CD4-positive, alpha-beta T cell (primary cell): ENCODE data around the gene TMIE. TPM values are rescaled to one million over a fixed set of nuclear protein-coding genes. Genes with fewer than 3 reads are reported as not detected.

Experiments used
- ATAC-seq: fragments of 200-7000 bp; cut with Tn5 transposase; one replicate; pipeline ENCODE4 v1.10.0; 2022; ENCODE audit warnings: mild to moderate bottlenecking; ENCODE audit not compliant: poor library complexity
- CTCF ChIA-PET: fragments of 350-600 bp; sonication (Branson Sonifier 250); formaldehyde crosslinking; loops from one replicate; lab custom pipeline; 2021; ENCODE audit warnings: antibody characterized with exemption, inconsistent platforms; lab: Charles Lee
- POLR2A ChIA-PET: fragments of 350-600 bp; sonication (Branson Sonifier 250); formaldehyde crosslinking; loops from one replicate; lab custom pipeline; 2021; ENCODE audit warnings: antibody characterized with exemption, inconsistent platforms; lab: Charles Lee
- DNase-seq, 14 experiments: peaks; one replicate each; pipeline ENCODE4 v3.0.0-alpha.2; 2013 to 2020; ENCODE audit warnings: mixed read lengths in 2 of 14
- H3K27ac ChIP-seq, 2 donors: one replicate each; pipeline versions ENCODE4 v1.5.1 to v1.7.0; 2013; ENCODE audit warnings: low read length in 2 of 2, low read depth in 1 of 2, mild to moderate bottlenecking in 1 of 2
- H3K27me3 ChIP-seq, 2 experiments: 1 replicate in 1 of 2; 2 replicates in 1 of 2; pipeline versions ENCODE4 v1.6.1 to v1.7.0; 2013; ENCODE audit warnings: low read length in 2 of 2, control low read depth in 1 of 2, mild to moderate bottlenecking in 1 of 2, moderate library complexity in 1 of 2; ENCODE audit not compliant: insufficient read depth in 2 of 2, control insufficient read depth in 1 of 2
- H3K36me3 ChIP-seq: one replicate; pipeline ENCODE4 v1.6.1; 2013; ENCODE audit warnings: low read length, control low read depth; ENCODE audit not compliant: insufficient read depth
- H3K4me1 ChIP-seq: one replicate; pipeline ENCODE4 v1.6.1; 2013; ENCODE audit warnings: low read length, control low read depth; ENCODE audit not compliant: insufficient read depth
- H3K4me3 ChIP-seq: one replicate; pipeline ENCODE4 v1.5.1; 2013; ENCODE audit warnings: mild to moderate bottlenecking, low read length, moderate library complexity
- H3K9me3 ChIP-seq, 2 experiments: 1 replicate in 1 of 2; 2 replicates in 1 of 2; pipeline versions ENCODE4 v1.6.1 to v1.7.0; 2013; ENCODE audit warnings: low read length in 2 of 2, mild to moderate bottlenecking in 2 of 2, control low read depth in 1 of 2, moderate library complexity in 1 of 2; ENCODE audit not compliant: control insufficient read depth in 1 of 2, insufficient read depth in 1 of 2
- H3K27ac Mint-ChIP-seq: one replicate; pipeline ENCODE4 v1.8.0; 2020; ENCODE audit warnings: mixed read lengths
- H3K27me3 Mint-ChIP-seq: one replicate; pipeline ENCODE4 v1.8.0; 2021; ENCODE audit warnings: mixed read lengths
- H3K36me3 Mint-ChIP-seq: one replicate; pipeline ENCODE4 v1.8.0; 2021; ENCODE audit warnings: low read depth, mixed read lengths
- H3K4me1 Mint-ChIP-seq: one replicate; pipeline ENCODE4 v1.8.0; 2021; ENCODE audit warnings: low read depth, mixed read lengths
- H3K4me3 Mint-ChIP-seq: one replicate; pipeline ENCODE4 v1.8.0; 2020; ENCODE audit warnings: mild to moderate bottlenecking, mixed read lengths
- H3K9me3 Mint-ChIP-seq: one replicate; pipeline ENCODE4 v1.8.0; 2020; ENCODE audit warnings: mixed read lengths
- intact Hi-C, 2 experiments: fragments of 100-400 bp; cut with DNase I in 1 of 2; cut with micrococcal nuclease in 1 of 2; formaldehyde crosslinking; loops; one replicate each; pipeline versions ENCODE4 v1.15.1 to v1.9.0; 2023 to 2025; cut with DNase I, micrococcal nuclease
- total RNA-seq, 174 experiments: library from RNA in 2 of 174; stranded (reverse) in 2 of 174; gene quantifications; one replicate each; pipeline ENCODE4 v1.2.3 and lab custom pipeline; 2021 to 2026
- TF ChIP-seq, protein P1 (sequence below): fragments of 200-600 bp; IDR thresholded peaks from one replicate; pipeline ENCODE4 v1.8.0; 2022; ENCODE audit warnings: antibody characterized with exemption, mild to moderate bottlenecking

The TMIE gene
- total RNA-seq, 2 experiments from 2014 or later: 0.92 to 1.2 TPM

DNA sequence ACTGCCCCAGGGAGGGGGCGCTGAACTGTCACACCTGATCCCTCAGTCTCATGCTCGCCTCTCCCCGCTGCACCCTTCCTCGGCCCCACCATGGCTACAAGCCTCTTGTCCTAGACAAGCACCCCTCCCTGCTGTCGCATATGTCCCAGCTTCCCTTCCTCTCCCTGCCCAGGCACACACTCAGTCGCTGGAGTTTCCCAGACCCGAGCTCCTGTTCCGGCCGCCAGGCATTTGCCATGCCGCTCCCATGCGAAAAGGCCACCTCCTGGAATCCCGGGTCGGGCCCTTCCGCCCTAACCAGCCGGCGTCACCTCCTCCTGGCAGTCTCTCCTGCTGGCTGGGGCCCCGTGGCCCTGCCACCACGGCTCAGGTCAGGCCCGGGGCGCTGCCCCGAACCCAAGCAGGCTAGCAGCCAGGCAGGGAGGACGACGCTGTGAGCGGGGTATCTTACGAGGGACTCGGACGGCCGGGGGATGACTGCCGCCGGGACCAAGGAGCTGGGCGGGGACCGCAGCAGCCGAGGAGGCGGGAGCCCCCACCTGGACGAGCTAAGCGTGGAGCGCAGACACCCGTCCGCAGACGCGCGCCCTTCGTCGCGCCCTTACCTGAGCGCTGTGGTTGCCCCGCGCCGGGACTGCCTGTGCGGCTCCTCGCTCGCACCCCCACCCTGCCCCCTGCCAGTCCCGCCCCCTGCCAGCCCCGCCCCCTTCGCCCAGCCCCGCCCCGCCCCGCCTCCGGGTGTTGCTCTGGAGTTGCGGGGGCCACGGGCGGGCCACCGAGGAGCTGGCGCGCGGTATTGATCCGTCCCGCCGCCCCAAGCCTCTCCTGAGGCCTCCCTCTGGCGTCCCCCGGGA lies 7.9 kb upstream of the TMIE start, which contains the start of gene ALS2CL:
Gene ALS2CL (minus strand): TSS at position 642 of the 854 bp plus-strand sequence. CDS start 4,239 bp downstream, outside the sequence.
- peak; percentile 54 to 91 (median 74) for DNase-seq
- Mint-ChIP-seq H3K4me3 (peak within 1 kb of the TSS; percentile 95), H3K27ac (peak within 1 kb of the TSS; percentile 90), H3K9me3 (no peaks in the 10 kb centered on the region), H3K4me1 (peaks cover 77% of the 10 kb centered on the region), H3K27me3 (no peaks in the 10 kb centered on the region), H3K36me3 (no peaks in the 10 kb centered on the region)
- POLR2A ChIA-PET: interaction anchor here (0.6 to 1.4 kb wide), 5 partner anchors 22 to 470 kb away, joined by 3 to 6 read pairs (median 3); partner anchors contain the start of gene SETD2
- H3K9me3 ChIP-seq: no peaks in the 10 kb centered on the region
- TF ChIP-seq, protein P1, sequence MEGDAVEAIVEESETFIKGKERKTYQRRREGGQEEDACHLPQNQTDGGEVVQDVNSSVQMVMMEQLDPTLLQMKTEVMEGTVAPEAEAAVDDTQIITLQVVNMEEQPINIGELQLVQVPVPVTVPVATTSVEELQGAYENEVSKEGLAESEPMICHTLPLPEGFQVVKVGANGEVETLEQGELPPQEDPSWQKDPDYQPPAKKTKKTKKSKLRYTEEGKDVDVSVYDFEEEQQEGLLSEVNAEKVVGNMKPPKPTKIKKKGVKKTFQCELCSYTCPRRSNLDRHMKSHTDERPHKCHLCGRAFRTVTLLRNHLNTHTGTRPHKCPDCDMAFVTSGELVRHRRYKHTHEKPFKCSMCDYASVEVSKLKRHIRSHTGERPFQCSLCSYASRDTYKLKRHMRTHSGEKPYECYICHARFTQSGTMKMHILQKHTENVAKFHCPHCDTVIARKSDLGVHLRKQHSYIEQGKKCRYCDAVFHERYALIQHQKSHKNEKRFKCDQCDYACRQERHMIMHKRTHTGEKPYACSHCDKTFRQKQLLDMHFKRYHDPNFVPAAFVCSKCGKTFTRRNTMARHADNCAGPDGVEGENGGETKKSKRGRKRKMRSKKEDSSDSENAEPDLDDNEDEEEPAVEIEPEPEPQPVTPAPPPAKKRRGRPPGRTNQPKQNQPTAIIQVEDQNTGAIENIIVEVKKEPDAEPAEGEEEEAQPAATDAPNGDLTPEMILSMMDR: no peak
- H3K27me3 ChIP-seq: no peaks in the 10 kb centered on the region
- peaks cover 74% of the 10 kb centered on the region for H3K4me1 ChIP-seq
- peaks cover 3% of the 10 kb centered on the region for H3K36me3 ChIP-seq
- peak; percentile 76 for ATAC-seq
- H3K4me3 ChIP-seq: peak within 1 kb of the TSS; percentile 71
- peak within 1 kb of the TSS; percentile 65 to 69 for H3K27ac ChIP-seq
- intact Hi-C loops: loop anchor here in 1 of 2 experiments (10.0 kb wide), 1 partner anchor 472 kb away; the partner anchor contains the start of gene SETD2
- CTCF ChIA-PET: interaction anchor here (1.0 to 1.4 kb wide), 3 partner anchors 25 to 216 kb away, joined by 3 to 4 read pairs (median 3); partner anchors contain the start of gene PRSS50

GRCh38 chr3:46693892-46694226 lies 7.3 kb upstream of the TMIE start:
- Histone ChIP-seq H3K27me3 (no peaks in the 10 kb centered on the region), H3K36me3 (no peaks in the 10 kb centered on the region), H3K4me1 (peaks cover 76% of the 10 kb centered on the region), H3K27ac (peak overlapping the region; percentile 64 to 65), H3K9me3 (no peaks in the 10 kb centered on the region), H3K4me3 (peak overlapping the region; percentile 71)
- intact Hi-C loops: loop anchor here in 1 of 2 experiments (10.0 kb wide), 1 partner anchor 471 kb away; the partner anchor contains the start of gene SETD2
- no peaks in the 10 kb centered on the region for H3K27me3 Mint-ChIP-seq
- no peaks in the 10 kb centered on the region for H3K36me3 Mint-ChIP-seq
- H3K4me1 Mint-ChIP-seq: peaks cover 80% of the 10 kb centered on the region
- ChIA-PET POLR2A (interaction anchor here (1.3 to 1.4 kb wide), 2 partner anchors 21 to 470 kb away, joined by 3 to 6 read pairs; partner anchors contain the start of gene SETD2), CTCF (interaction anchor here (0.9 to 1.4 kb wide), 2 partner anchors 64 to 216 kb away, joined by 3 read pairs; no protein-coding TSS in a partner anchor)
- ATAC-seq: peak; percentile 45
- no peaks in the 10 kb centered on the region for H3K9me3 Mint-ChIP-seq
- peak overlapping the region; percentile 90 for H3K27ac Mint-ChIP-seq
- DNase-seq: peak in 11 of 14 experiments; percentile 27 to 82 (median 56)
- peak overlapping the region; percentile 69 for H3K4me3 Mint-ChIP-seq
- TF ChIP-seq, protein P1: no peak

DNA sequence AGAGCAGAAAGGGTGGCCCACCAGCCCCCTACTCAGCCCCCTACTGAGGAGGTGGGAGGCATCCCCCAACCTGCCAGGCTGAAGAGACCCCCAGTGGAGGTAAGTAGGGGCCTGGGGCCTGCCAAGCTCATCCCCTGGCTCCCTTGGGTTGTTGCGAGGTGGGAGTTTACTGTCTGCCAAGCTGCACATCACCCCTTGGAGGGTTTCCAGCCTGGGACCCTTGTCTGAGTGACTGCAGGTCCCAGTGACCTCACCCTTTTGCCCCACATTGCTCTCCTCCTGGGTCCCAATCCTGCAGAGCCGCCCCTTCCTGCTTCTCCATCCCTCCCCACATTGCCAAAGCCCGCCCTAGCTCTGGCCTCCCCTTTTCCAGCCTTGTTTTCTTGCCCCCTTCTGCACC lies 6.7 kb upstream of the TMIE start:
- ATAC-seq (no peak), DNase-seq (no peak)
- no peaks in the 10 kb centered on the region for H3K27me3 Mint-ChIP-seq
- no peaks in the 10 kb centered on the region for H3K9me3 ChIP-seq
- ChIA-PET CTCF (interaction anchor here (0.9 kb wide), 1 partner anchor 64 kb away, joined by 3 read pairs; no protein-coding TSS in a partner anchor), POLR2A (interaction anchor here (0.6 kb wide), 1 partner anchor 95 kb away, joined by 3 read pairs; no protein-coding TSS in a partner anchor)
- H3K27me3 ChIP-seq: no peaks in the 10 kb centered on the region
- peaks cover 87% of the 10 kb centered on the region for H3K4me1 Mint-ChIP-seq
- H3K27ac Mint-ChIP-seq: peak overlapping the region; percentile 90
- peak overlapping the region; percentile 71 for H3K4me3 ChIP-seq
- peak overlapping the region; percentile 84 for H3K4me3 Mint-ChIP-seq
- H3K9me3 Mint-ChIP-seq: no peaks in the 10 kb centered on the region
- H3K36me3 Mint-ChIP-seq: no peaks in the 10 kb centered on the region
- H3K4me1 ChIP-seq: peaks cover 76% of the 10 kb centered on the region
- TF ChIP-seq, protein P1: no peak
- no peaks in the 10 kb centered on the region for H3K36me3 ChIP-seq
- intact Hi-C loops: loop anchor here in 1 of 2 experiments (10.0 kb wide), 1 partner anchor 470 kb away; the partner anchor contains the start of gene SETD2
- H3K27ac ChIP-seq: peak overlapping the region; percentile 64 to 65
